IMR-90 (cell line): ENCODE results near the gene RSPH3.

Source experiments
- BHLHE40 ChIP-seq: fragments of 150-350 bp; IDR thresholded peaks from 2 replicates; pipeline ENCODE4 v1.6.1; 2016; ENCODE audit warnings: mild to moderate bottlenecking, low read depth, low read length
- CHD1 ChIP-seq: IDR thresholded peaks from 2 replicates; pipeline ENCODE4 v1.6.1; 2012; ENCODE audit warnings: low read depth, low read length, improper control_type of control experiment
- MAFK ChIP-seq: IDR thresholded peaks from 2 replicates; pipeline ENCODE4 v1.6.1; 2012; ENCODE audit warnings: low read depth, low read length, improper control_type of control experiment
- MXI1 ChIP-seq: IDR thresholded peaks from 2 replicates; pipeline ENCODE4 v1.6.1; 2012; ENCODE audit warnings: low read depth, mild to moderate bottlenecking, low read length, moderate library complexity, borderline replicate concordance
- POLR2A ChIP-seq: IDR thresholded peaks from 2 replicates; pipeline ENCODE4 v1.6.1; 2012; ENCODE audit warnings: mild to moderate bottlenecking, low read depth, low read length
- RAD21 ChIP-seq: IDR thresholded peaks from 2 replicates; pipeline ENCODE4 v1.6.1; 2012; ENCODE audit warnings: low read length, improper control_type of control experiment
- SMC3 ChIP-seq: fragments of 150-350 bp; IDR thresholded peaks from 2 replicates; pipeline ENCODE4 v1.6.1; 2016; ENCODE audit warnings: low read depth, mild to moderate bottlenecking, antibody characterized with exemption, low read length, moderate library complexity
- TF ChIP-seq, protein P1 (sequence below): conservative IDR thresholded peaks from 2 replicates; pipeline ENCODE4 v1.5.1; 2012; ENCODE audit warnings: mild to moderate bottlenecking, low read depth, low read length, improper control_type of control experiment

DNA sequence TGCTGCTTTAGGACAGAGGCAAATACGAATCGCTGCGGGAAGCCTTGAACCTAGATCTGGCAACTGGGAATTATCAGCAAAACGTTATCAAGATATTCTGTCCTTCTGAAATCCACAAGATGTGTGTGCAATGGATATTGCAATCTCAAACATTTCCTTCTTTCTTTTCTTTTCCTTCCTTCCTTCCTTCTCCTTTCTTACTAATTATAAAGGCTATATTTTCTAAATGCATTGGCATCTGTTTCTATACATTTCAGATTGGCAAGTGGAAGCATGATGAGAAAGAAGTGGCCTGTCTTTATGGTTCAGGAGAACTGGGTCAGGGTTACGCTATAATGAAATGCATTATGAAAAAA, 42.8 kb upstream of the RSPH3 start:
- no peak for TF ChIP-seq SMC3
- TF ChIP-seq, protein P1, sequence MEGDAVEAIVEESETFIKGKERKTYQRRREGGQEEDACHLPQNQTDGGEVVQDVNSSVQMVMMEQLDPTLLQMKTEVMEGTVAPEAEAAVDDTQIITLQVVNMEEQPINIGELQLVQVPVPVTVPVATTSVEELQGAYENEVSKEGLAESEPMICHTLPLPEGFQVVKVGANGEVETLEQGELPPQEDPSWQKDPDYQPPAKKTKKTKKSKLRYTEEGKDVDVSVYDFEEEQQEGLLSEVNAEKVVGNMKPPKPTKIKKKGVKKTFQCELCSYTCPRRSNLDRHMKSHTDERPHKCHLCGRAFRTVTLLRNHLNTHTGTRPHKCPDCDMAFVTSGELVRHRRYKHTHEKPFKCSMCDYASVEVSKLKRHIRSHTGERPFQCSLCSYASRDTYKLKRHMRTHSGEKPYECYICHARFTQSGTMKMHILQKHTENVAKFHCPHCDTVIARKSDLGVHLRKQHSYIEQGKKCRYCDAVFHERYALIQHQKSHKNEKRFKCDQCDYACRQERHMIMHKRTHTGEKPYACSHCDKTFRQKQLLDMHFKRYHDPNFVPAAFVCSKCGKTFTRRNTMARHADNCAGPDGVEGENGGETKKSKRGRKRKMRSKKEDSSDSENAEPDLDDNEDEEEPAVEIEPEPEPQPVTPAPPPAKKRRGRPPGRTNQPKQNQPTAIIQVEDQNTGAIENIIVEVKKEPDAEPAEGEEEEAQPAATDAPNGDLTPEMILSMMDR = no peak
- no peak for TF ChIP-seq POLR2A
- TF ChIP-seq CHD1 = no peak
- no peak for TF ChIP-seq MXI1
- TF ChIP-seq BHLHE40 = no peak
- no peak for TF ChIP-seq RAD21
- no peak for TF ChIP-seq MAFK
